Measurements from ENCODE around the gene TTPAL.

The TTPAL gene

GRCh38 chr20:44461142-44461802, 14.4 kb upstream of the TTPAL start:
- TF ChIP-seq CTCF (IDR thresholded peaks at IDR 0.05; ENCODE audit: insufficient read depth, low read depth, low read length, missing control alignments): no peak
- H3K4me3 ChIP-seq (ENCODE audit: low read depth, low read length): no peak overlapping the region
- no peak for DNase-seq (ENCODE audit: low read depth)

DNA sequence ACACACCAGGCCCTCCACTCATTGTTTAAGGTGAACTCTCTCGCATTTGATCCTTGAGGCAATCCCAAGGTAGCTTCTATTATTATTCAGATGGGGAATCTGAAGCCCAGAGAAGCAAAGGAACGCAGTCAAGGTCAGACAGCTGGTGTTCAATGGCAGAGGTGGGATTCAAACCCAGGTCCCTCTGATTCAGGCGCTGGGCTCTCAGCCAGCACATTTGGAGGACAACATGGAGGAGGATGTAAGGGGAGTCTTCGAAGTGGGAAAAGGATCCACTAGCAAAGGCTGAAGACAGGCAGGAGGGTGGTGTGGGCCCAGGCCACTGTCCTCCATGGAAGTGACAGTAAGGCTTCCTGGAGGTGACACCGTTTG, 13.9 kb upstream of the TTPAL start:
- TF ChIP-seq CTCF (IDR thresholded peaks at IDR 0.05; ENCODE audit: insufficient read depth, low read depth, low read length, missing control alignments): no peak
- no peak overlapping the region for H3K4me3 ChIP-seq (ENCODE audit: low read depth, low read length)
- no peak for DNase-seq (ENCODE audit: low read depth)

- H3K4me3 ChIP-seq (ENCODE audit: low read depth, low read length): no peak overlapping the region
- TF ChIP-seq CTCF (IDR thresholded peaks at IDR 0.05; ENCODE audit: insufficient read depth, low read depth, low read length, missing control alignments): no peak
- no peak for DNase-seq (ENCODE audit: low read depth)
Measured at GRCh38 chr20:44463466-44463865, 12.2 kb upstream of the TTPAL start.

DNA sequence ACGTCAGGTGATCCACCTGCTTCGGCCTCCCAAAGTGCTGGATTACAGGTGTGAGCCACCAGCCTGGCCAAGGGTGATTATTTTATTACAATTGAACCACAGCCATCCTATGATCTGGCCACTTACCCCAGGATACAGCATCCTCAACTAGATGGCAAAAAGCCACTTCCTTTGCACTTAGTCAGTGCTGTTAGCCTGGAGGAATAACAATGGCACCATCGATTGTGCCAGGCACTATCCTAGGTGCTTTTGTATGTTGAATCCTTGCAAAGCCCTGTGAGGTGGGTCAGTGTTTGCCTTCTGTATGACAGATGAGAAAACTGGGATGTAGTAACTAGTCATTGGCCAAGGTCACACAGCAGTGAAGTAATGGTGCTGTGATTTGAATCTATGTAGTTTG, 11.2 kb upstream of the TTPAL start:
- DNase-seq (ENCODE audit: low read depth): no peak
- TF ChIP-seq CTCF (IDR thresholded peaks at IDR 0.05; ENCODE audit: insufficient read depth, low read depth, low read length, missing control alignments): no peak
- H3K4me3 ChIP-seq (ENCODE audit: low read depth, low read length): no peak overlapping the region

DNA sequence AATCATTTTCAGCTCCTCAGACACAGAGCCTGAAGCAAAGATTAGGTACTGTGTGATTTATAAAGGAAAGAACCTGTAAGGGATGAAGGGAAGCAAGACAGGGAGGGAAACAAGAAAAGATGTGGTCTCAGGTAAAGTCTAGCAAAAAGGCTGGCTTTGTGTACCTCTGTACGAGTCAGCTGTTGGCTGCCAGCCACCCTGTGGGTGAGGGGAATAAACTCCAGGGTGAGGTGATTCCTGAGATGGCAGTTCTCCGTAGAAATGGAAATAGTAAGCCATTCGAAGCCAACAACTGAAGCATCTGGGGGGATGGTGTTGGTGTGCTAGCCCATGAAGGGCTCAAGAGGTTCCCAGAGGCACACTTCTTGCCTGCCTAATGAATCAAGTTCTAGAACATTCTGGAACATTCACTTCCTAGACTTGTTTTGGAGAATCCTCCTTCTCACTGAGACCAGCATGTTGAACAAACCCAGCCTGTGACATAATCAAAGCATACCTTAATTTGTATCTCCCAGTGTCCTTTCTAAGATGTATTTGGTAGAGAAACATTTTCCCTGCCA, 10.6 kb upstream of the TTPAL start:
- no peak for TF ChIP-seq CTCF (IDR thresholded peaks at IDR 0.05; ENCODE audit: insufficient read depth, low read depth, low read length, missing control alignments)
- no peak overlapping the region for H3K4me3 ChIP-seq (ENCODE audit: low read depth, low read length)
- DNase-seq (ENCODE audit: low read depth): no peak

DNA sequence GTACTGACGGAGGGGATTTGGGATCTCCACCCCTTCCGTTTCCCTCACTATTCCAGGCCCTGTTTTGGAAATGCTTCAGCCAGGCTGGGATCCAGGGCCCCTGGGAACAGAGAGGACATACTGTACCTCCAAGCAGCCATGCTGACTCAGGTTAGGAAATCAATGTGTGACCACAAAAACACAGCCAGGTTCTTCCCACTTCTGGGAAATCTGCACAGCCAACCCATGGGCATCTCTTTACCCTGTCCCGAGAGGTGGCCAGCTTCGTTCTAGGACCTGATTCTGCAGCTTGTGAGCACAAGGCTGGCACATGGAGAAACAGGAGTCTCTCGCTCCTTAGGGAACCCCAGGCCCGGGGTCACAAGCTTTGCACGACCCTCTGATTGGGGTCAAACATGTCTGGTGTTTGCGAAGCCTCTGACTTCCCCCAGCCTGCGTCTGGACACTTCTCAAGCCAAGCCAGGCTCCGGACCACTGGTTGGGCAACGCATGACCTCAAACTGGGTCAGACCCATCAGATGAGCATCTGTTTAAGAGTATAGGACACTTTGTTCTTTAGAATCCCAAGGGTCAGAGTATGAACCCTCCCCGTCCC, 8.3 kb upstream of the TTPAL start:
- no peak for TF ChIP-seq CTCF (IDR thresholded peaks at IDR 0.05; ENCODE audit: insufficient read depth, low read depth, low read length, missing control alignments)
- no peak for DNase-seq (ENCODE audit: low read depth)
- H3K4me3 ChIP-seq (ENCODE audit: low read depth, low read length): no peak overlapping the region
